NCI-H1092 (cell line): ENCODE results near the gene CLIC1.

ENCODE experiments used
- DNase-seq: peaks from one replicate; lab custom pipeline; 2025; lab: John Stamatoyannopoulos, UW

Gene CLIC1

DNA sequence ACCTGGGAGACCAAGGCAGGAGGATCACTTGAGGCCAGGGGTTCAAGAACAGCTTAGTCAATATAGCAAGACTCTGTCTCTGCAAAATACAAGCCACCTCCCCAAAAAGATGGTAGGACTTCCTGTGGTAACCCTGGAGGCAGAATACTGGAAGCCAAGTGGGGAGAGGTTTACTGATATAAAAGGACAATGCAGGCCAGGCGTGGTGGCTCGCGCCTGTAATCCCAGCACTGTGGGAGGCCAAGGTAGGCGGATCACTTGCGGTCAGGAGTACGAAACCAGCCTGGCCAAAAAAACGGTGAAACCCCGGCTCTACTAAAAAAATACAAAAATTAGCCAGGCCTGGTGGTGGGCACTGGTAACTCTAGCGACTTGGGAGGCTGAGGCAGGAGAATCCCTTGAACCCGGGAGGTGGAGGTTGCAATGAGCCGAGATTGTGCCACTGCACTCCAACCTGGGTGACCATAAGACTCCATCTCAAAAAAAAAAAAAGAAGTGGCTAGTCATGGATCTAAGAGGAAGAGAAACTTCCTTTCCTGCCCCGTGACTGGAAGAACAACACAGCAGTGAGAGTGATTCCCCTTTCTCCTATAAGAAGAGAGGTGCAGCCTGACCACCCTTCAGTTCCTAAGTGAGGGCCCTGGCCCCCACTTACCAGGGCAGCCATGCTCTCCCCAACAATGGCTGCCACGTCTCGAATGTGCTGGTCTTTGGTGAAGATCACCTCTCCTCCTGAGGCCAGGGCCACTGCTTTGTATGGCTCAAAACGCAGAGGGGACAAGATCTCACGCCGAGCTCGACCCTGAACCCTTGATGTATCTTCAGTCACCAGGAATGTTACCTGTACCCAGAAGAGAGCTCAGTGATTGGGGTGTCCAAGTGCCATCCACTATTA, 32.3 kb upstream of the CLIC1 start:
- no peak for DNase-seq

DNA sequence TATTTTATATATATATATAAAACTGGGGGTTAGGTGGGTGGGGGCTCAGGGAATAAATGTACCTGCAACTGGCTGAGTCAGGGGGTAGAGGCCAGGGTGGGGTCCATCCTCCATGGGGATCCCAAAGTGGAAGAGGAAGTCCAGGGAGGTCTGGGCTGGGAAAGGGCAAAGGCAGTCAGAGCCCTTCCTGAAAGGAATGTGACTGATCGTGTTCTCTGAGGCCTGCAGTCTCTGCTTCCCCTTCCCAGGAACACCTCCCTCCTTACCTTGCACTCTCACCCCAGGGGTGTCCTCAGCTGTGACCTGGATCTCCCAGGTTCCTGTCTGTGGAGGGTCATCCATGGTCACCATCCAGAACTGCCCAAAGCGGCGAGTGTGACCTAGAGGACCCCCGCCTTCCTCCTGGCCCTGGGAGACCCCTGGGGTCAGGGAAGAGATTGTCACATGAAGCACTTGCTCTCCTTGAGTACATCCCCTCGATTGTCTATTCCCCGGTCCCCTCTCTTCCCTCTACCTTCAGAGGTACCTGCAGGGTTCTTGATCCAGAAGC, 30.8 kb upstream of the CLIC1 start:
- no peak for DNase-seq

DNA sequence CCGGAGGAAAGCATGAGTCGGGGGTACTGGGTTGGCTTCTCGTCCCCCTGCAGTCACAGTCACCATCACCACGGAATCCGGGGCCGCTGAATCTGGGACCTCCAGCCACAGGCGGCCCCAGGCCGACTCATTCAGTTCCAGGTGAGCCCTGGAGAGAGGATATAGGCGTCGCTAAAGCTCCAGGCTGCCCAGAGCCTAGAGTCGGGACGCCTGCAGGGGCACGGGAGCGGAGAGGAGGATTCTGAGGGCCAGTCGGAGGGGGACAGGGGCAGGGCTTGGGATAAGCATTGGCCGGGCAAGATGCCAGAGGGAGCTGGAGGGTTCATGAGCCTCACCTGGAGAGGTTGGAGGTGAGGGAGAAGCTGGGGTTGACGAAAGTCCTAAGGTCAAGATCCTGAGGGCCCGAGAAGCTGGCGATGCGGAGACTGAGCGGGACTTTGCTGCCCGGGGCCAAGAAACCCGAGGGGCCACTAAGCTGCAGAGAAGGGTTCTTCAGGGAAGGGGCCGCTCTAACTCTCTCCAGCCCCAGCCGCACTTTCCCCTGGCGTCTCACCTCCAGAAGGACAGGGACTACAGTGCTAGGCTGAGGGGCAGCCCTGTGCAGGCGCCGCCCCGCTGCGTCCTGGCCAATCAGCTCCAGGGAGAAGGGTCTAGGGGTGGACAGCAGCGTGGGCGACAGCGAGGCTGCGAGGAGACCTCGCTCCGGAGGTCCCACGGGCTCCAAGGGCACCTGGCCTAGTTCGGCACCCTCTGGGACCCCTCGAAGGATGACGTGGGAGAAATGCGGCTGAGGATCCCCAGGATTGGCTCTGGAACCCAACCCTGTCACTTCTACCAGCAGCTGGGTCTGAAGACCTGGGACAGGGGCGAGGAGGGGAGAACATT, 29.8 kb upstream of the CLIC1 start:
- DNase-seq, result no peak

DNA sequence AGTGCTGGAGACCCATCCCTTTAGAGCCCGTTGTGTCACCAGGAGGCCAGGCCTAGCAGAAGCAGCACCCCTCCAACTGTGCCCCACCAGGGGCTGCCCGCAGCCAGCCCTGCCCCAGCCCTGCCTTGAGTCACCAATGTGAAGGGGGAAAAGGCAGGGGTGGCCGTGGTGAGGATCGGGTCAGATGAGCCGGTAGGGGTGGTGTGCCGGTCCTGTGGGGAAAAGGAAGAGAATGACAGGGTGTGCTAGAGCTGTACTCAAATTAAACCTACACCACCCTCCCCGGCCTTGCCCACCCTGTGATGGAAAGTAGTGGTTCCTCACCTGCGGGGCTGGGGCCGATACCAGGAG, 29.2 kb upstream of the CLIC1 start:
- no peak for DNase-seq

DNA sequence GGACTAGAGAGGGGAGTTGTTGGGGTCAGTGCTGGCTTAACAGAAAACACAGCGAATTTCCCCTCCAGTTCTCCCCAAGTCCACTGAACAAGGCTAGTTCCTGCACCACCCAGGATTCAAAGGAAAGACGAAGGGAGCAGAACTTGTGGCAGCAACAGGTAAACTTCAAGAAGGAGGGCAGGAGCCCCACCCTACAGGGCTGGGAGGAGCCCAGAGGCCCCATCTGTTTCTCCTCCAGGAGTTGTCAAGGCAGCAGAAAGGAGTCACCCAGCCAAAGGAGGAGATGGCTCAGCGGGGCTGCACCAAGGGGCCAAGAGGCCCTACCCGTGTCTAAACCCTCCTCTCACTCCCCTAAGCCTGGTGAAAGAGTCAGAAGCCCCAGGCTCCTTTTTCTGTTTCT, 27.9 kb upstream of the CLIC1 start:
- no peak for DNase-seq

DNA sequence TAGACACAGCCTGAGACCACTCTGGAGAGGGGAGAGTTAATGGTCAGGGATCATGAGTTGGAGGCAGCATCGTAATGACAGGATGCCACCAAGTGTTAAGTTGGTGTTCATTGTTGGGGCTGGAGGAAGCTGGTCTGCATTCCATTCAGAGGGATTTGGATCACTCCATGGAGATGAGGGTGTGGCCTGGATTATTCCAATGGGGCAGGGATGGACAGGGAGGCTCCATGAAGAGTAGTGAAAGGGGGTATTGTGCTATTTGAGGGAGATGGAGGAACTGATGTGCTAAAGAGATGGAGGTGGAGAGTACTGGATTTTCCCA, 27.2 kb upstream of the CLIC1 start:
- no peak for DNase-seq

DNA sequence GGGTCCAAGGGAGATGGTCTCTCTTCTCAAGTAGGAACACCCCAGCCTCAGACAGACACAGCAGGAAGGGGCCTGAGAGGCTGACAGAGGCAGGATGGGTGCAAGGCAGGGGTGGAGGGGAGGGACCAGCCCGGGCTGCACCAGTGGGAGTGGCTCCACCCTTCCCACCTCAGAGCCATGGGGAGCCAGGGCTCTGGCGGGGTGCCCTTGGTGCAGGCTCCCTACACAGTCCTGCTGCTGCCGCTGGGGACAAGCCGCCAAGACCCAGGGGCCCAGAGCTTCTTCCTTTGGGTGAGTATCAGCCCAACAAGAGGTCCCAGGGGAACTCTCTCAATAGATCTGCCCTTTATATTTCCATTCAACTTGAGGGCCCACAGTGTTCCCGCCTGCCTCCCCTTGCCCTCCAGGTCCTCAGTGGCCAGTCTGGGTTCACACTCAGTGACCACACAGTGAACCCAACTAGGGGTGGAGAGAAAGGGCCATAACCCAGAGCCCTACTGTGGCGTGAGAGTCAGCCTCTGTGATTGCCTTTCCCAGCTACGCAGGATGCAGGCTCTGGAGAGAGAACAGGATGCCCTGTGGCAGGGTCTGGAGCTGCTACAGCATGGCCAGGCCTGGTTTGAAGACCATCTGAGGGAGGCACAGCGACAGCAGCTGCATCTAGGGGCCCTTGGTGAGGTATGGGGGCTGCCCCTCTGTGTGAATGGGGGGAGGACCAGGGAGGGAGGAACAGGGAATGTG, 26.7 kb upstream of the CLIC1 start:
- no peak for DNase-seq

DNA sequence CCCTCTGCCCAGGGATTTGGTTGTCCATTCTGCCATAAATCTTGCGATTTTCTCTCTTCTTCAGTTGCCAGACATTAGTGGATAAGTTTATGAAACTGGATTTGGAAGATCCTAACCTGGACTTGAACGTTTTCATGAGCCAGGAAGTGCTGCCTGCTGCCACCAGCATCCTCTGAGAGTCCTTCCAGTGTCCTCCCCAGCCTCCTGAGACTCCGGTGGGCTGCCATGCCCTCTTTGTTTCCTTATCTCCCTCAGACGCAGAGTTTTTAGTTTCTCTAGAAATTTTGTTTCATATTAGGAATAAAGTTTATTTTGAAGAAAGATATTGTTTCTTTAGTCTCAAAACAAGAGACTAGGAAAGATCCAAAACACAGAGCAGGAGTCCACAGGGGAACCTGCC, 26.0 kb upstream of the CLIC1 start, which contains the start of gene SAPCD1:
TSS of gene SAPCD1 (plus strand) at position 301 of the 400 bp plus-strand sequence. CDS start 399 bp downstream, outside the sequence.
- no peak for DNase-seq

DNA sequence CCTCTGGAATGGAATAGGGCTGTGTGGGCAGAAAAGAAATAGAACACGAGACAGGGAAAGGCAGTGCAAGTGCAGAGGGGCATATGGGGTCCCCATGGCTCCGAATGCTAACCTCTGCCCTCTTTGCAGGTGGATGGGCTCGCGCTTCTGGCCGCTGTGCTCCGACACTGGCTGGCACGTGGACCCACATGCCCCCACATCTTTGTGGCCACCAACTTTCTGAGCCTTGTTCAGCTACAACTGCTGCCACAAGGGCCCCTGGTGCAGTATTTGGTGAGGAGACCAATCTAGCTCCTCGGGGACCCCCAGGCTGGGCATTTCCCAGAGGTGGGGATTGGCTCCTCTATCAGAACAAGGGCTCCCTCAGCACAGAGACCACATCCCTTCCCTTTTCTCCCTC, 25.0 kb upstream of the CLIC1 start:
- DNase-seq, result no peak

DNA sequence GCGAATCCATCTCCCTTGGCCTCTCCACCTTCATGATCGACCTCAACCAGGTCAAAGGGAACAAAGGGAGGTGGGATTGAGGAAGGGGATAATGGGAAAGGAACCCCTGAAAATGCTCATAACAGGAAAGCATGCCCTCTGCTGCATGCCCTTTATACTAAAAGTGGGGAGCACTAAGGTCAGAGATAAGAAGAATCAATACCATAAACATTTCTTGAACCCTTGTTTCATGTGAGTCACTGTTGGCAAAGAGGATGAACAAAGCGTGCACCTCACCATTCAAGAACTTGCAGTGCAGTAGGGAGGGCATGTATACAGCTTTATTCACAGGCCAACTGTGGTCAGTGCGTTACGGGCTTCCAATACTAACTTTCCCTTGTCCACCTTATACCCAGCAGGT, 24.5 kb upstream of the CLIC1 start:
- DNase-seq, result no peak

DNA sequence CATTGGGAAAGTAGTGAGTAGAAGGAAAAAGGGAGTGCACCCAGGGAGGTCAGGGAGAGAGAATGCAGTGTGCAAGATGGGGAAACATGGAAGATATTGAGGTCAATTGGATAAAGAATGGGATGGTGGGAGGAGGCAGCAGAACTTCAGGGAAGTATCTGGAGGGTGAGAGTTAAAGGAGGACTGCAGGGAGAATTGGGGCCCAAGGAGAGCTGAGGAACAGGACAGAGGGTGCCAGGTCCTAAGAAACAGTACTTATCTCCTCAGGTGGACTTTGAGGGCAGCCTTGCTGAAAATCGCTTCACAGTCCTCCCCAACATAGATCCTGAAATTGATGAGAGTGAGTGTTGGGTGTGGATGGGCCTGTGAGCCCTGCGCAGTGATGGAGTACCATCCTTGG, 22.0 kb upstream of the CLIC1 start:
- no peak for DNase-seq

DNA sequence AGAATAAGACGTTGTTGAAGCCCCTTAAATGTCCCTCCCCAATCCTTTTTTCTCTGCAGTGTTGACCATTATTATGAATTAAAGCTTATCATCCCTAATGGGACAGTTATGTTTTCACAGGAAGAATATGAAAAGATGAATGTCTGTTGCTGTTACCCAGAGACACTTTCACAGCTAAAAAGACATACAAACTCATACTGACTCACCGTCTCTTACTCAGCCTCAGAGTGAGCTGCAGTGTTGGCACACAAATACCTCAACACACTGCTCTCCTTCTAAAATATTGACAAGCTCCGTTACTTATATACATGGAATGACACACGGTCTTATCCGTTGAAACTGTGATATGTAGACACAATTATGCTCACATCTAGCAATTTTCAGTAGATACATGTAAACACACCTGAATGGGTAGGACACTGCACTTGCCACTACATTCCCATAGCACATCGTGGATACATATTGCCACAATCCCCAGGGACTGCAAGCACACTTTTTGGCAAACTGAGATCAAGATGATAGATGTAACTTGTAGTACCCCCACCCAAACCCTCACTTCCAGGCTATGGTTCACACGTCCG, 16.5 kb upstream of the CLIC1 start:
- DNase-seq, result no peak

DNA sequence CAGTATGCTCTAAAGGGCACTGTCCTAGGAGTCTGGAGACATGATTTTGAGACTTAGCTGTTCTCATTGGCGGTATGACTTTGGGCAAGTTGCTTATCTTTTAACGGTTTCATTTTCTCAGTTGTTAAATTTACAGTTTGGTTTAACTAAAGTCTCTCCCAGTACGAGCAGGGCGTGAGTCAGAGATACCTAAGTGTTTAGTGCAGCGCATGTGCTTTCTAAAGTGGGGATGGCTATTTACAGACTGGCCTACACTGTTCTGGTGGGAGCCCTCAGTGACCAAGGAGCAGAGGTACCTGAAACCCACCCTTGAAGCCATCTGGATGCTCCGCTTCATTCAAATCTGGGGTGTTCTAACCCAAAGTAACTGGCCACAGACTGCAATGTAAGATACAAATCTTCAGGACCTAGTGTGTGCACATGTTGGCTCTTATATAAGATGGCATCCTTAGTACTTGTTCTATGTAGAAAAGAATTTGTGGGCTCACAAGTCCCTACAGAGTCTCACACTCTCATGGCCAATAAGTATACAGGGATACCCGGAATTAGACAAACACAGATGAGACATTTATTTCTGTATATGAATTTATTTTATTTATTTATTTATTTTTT, 14.2 kb upstream of the CLIC1 start:
- no peak for DNase-seq

DNA sequence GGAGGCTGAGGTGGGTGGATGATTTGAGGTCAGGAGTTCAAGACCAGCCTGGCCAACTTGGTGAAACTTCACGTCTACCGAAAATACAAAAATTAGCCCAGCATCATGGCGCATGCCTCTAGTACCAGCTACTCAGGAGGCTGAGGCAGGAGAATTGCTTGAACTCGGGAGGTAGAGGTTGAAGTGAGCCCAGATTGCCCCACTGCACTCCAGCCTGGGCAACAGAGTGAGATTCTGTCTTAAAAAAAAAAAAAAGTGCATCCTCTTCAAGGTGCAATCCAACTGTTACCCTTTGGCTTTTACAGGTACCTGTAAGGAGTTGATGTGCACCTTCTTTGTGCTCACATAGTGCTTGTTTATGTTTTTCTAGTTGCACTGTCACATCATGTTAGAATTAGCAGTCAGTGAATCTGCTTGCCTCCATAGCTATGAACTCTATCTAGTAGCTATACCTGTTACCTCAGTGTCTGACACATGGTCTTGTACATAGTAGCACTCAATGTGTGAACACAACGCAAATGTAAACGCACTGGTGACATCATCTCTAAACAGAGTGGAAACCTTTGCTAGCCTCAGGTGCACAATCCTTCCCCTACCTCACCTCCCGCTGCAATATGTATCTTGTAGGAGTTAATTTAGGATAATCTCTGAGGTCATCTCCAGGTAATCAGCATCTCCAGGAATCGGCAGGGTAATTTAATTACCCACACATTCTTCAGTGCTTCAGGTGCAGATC, 13.1 kb upstream of the CLIC1 start:
- no peak for DNase-seq

DNA sequence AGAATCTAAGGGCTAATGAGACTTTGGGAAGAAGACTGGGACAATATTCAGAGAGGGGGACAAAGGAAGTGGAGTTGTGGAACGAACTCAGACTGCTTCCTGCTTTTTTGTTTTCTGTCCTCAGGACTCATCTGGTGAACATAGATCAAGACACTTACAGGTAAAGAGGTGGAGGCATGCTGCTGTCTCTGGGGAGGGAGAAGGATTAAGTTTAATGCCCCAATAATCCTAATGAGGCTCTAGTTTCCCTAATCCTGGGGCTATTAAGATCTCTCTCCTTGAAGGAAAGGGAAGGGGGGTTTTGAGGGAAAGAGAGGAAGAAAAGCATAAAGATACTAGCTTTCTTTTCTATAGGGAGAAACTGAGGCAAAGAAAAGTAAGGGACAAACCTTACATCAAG, 8.1 kb upstream of the CLIC1 start:
- no peak for DNase-seq

DNA sequence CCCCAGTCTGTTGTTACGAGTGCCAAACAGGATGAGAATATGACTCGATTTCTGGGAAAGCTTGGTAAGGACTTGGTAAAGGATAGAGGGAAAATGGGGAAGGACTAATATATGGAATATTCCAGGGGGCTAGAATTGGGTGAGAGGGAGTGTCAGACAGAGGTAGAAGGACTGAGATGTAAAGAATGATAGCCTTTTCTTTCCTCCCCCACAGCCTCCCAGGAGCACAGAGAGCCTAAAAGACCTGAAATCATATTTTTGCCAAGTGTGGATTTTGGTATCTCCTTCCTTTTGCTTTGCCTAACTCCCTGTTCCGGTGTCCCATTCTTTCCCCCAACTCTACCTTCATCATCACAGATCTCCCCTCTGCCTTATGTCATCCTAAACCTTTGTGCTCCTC, 6.6 kb upstream of the CLIC1 start:
- DNase-seq, result no peak

DNA sequence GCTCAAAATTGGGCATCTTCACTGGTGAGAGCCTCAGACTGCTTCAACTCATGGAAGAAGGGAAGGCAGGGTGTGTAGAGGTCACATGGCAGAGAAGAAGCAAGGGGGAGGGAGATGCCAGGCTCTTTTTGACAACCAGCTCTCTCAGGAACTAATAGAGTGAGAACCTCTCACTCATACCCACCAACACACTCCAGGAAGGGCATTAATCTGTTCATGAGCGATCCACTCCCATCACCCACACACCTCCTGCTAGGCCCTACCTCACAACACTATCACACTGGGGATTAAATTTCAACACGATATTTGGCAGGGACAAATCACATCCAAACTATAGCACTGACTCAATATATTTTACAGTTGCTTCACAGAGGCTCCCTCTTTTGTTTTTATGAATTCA, 5.5 kb upstream of the CLIC1 start:
- DNase-seq, result no peak

DNA sequence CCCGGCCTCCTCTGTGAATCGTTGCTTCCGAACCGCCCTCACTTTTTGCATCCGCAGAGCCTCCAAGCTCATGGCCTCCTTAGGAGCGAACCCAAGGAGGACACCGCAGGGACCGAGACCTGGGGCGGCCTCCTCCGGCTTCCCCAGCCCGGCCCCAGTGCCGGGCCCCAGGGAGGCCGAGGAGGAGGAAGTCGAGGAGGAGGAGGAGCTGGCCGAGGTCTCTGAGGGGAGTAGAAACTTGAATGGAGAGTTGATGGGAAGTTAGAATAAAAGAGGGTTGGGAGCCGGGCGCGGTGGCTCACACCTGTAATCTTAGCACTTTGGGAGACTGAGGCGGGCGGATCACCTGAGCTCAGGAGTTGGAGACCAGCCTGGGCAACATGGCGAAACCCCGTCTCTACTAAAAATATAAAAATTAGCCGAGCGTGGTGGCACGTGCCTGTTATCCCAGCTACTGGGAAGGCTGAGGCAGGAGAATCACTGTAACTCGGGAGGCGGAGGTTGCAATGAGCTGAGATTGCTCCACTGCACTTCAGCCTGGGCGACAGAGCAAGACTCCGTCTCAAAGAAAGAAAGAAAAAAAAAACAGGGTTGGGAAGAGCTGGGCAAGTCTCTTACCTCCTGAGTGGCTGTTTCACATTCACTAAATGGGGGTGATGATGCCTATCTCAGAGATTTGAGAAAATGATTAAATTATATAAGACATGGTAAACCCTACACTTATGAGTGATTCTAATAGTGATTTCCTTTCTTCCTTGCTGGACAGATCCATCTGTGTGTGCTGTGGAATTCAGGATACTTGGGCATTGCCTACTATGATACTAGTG, 4.3 kb upstream of the CLIC1 start:
- DNase-seq, result no peak

DNA sequence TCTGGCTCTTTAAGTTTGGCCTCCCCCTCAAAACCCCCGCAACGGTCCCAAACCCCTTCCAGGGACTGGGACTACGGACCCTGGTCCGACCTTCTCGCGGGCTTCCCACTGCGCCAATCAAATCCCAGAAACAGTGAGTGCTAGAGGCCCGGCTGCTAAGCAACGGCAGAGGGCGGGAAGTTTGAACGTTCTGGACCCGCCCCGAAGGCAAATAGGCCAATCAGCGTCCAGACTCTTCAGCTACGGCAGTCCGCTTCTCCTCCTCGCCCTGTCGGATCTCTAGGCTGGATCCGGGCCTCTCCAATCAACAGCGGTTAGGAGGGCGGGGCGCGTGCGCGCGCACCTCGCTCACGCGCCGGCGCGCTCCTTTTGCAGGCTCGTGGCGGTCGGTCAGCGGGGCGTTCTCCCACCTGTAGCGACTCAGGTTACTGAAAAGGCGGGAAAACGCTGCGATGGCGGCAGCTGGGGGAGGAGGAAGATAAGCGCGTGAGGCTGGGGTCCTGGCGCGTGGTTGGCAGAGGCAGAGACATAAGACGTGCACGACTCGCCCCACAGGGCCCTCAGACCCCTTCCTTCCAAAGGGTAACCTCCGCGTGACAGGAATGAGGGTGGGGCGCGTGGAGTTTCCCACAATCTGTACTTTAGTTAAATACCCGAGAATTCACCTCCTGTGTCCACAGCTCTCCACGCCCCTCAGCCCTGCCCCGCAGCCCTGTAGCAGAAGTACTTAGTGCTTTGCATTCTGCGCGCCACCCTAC, 3.5 kb upstream of the CLIC1 start, which contains the start of gene MSH5:
TSS of gene MSH5 (plus strand) at position 367 of the 758 bp plus-strand sequence. CDS start 462 bp downstream, outside the sequence.
- DNase-seq, result peak; percentile 98
